Endodermal cell (in vitro differentiated cells): ENCODE results near the gene SCAF8. TPM values are rescaled to one million over a fixed set of nuclear protein-coding genes. Genes with fewer than 3 reads are reported as not detected.

Experiments
- DNase-seq: peaks from one replicate; pipeline ENCODE4 v3.0.0-alpha.2; 2017
- H3K27ac ChIP-seq: 2 replicates; pipeline ENCODE4 v1.5.1; 2013; ENCODE audit warnings: mild to moderate bottlenecking, low read depth, low read length, moderate library complexity
- H3K27me3 ChIP-seq: 2 replicates; pipeline ENCODE4 v1.6.1; 2013; ENCODE audit warnings: mild to moderate bottlenecking, low read length, moderate library complexity; ENCODE audit not compliant: insufficient read depth, control insufficient read depth, poor library complexity, severe bottlenecking
- H3K36me3 ChIP-seq: 2 replicates; pipeline ENCODE4 v1.7.0; 2013; ENCODE audit warnings: mild to moderate bottlenecking, low read length, moderate library complexity; ENCODE audit not compliant: control insufficient read depth, insufficient read depth
- H3K4me1 ChIP-seq: one replicate; pipeline ENCODE4 v1.7.0; 2013; ENCODE audit warnings: low read length; ENCODE audit not compliant: control insufficient read depth, insufficient read depth
- H3K4me3 ChIP-seq: 2 replicates; pipeline ENCODE4 v1.5.1; 2013; ENCODE audit warnings: mild to moderate bottlenecking, low read length, moderate library complexity
- H3K9ac ChIP-seq: 2 replicates; pipeline ENCODE4 v1.6.1; 2013; ENCODE audit warnings: mild to moderate bottlenecking, low read length, moderate library complexity; ENCODE audit not compliant: poor library complexity, severe bottlenecking; ENCODE audit errors: extremely low read depth
- H3K9me3 ChIP-seq: 2 replicates; pipeline ENCODE4 v1.6.1; 2013; ENCODE audit warnings: mild to moderate bottlenecking, low read length, moderate library complexity; ENCODE audit not compliant: control insufficient read depth
- H3K27ac Mint-ChIP-seq: 2 replicates; pipeline ENCODE4 v1.8.0; 2020; ENCODE audit warnings: mixed read lengths
- H3K27me3 Mint-ChIP-seq: 2 replicates; pipeline ENCODE4 v1.8.0; 2021; ENCODE audit warnings: mild to moderate bottlenecking, mixed read lengths; ENCODE audit not compliant: insufficient read depth
- H3K36me3 Mint-ChIP-seq: 2 replicates; pipeline ENCODE4 v1.8.0; 2020; ENCODE audit warnings: low read depth, mixed read lengths
- H3K4me1 Mint-ChIP-seq: 2 replicates; pipeline ENCODE4 v1.8.0; 2020; ENCODE audit warnings: mixed read lengths
- H3K4me3 Mint-ChIP-seq: 2 replicates; pipeline ENCODE4 v1.8.0; 2020; ENCODE audit warnings: mild to moderate bottlenecking, moderate library complexity, mixed read lengths
- H3K9me3 Mint-ChIP-seq: 2 replicates; pipeline ENCODE4 v1.8.0; 2020; ENCODE audit warnings: mild to moderate bottlenecking, mixed read lengths
- WGBS, 2 experiments: methylation state at CpG; one replicate each; pipeline versions ENCODE4 v1.1.5 to v1.1.7; 2013; ENCODE audit warnings: missing lambda C conversion rate in 2 of 2, mixed read lengths in 1 of 2; ENCODE audit not compliant: insufficient coverage in 1 of 2, insufficient read length in 1 of 2; 5-methylcytosine and 5-hydroxymethylcytosine counted together
- total RNA-seq, 2 donors: library from RNA; stranded (reverse); fragmentation: NEBNext Ultra II Directional in 1 of 2; extraction: Animal tissue kit (Norgen Biotek cat#: 25700) in 1 of 2; gene quantifications; 2 replicates in 1 of 2; 3 replicates in 1 of 2; pipeline ENCODE4 v1.2.1, GENCODE V29; 2021
- TF ChIP-seq, protein P1 (sequence below): fragments of 200-600 bp; sonication (generic); conservative IDR thresholded peaks from 2 replicates; pipeline ENCODE4 v1.5.0; 2021; ENCODE audit warnings: antibody characterized with exemption, mild to moderate bottlenecking

SCAF8 gene
- total RNA-seq, 2 donors from 2014 or later: 49.7 to 56.2 TPM

DNA sequence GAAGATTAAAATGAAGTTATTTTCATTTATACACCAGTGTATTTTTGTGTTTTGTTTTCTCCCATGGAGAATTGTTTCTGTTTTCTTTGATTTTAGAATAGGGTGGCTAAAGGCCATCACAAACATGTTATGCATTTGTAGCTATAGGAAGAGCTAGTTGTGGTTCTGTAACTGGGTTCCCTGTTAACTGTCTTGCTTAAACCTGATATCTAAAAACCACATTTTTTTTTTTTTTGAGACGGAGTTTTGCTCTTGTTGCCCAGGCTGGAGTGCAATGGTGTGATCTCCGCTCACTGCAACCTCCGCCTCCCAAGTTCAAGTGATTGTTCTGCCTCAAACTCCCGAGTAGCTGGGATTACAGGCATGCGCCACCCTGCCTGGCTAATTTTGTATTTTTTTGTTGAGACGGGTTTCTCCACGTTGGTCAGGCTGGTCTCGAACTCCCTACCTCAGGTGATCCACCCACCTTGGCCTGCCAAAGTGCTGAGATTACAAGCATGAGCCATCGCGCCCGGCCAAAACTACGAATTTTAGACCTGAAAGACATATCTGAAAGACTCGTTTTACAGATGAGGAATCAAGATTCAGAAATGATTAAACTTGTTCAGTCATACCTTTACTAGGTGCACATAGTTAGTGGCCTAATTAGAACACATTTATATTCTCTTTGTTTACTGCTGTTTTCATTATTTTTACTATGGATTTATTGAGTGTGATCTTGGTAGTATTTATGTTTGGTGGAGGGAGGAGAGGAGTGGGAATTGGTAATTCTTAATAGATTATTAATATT is 18.0 kb downstream of the SCAF8 start:
- H3K27me3 Mint-ChIP-seq: no peaks in the 10 kb centered on the region
- no peaks in the 10 kb centered on the region for H3K27me3 ChIP-seq
- H3K4me3 Mint-ChIP-seq: no peak overlapping the region
- DNase-seq: no peak
- no peaks in the 10 kb centered on the region for H3K9me3 ChIP-seq
- peaks cover 11% of the 10 kb centered on the region for H3K36me3 Mint-ChIP-seq
- peaks cover 26% of the 10 kb centered on the region for H3K4me1 Mint-ChIP-seq
- no peak overlapping the region for H3K4me3 ChIP-seq
- no peak overlapping the region for H3K27ac ChIP-seq
- H3K36me3 ChIP-seq: peaks cover 6% of the 10 kb centered on the region
- no peaks in the 10 kb centered on the region for H3K4me1 ChIP-seq
- no peaks in the 10 kb centered on the region for H3K9me3 Mint-ChIP-seq
- WGBS, 2 experiments: 92 to 95% methylated on average over 12 to 13 of the region's 13 CpGs
- TF ChIP-seq, protein P1, sequence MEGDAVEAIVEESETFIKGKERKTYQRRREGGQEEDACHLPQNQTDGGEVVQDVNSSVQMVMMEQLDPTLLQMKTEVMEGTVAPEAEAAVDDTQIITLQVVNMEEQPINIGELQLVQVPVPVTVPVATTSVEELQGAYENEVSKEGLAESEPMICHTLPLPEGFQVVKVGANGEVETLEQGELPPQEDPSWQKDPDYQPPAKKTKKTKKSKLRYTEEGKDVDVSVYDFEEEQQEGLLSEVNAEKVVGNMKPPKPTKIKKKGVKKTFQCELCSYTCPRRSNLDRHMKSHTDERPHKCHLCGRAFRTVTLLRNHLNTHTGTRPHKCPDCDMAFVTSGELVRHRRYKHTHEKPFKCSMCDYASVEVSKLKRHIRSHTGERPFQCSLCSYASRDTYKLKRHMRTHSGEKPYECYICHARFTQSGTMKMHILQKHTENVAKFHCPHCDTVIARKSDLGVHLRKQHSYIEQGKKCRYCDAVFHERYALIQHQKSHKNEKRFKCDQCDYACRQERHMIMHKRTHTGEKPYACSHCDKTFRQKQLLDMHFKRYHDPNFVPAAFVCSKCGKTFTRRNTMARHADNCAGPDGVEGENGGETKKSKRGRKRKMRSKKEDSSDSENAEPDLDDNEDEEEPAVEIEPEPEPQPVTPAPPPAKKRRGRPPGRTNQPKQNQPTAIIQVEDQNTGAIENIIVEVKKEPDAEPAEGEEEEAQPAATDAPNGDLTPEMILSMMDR: no peak
- no peak overlapping the region for H3K9ac ChIP-seq
- H3K27ac Mint-ChIP-seq: no peak overlapping the region

DNA sequence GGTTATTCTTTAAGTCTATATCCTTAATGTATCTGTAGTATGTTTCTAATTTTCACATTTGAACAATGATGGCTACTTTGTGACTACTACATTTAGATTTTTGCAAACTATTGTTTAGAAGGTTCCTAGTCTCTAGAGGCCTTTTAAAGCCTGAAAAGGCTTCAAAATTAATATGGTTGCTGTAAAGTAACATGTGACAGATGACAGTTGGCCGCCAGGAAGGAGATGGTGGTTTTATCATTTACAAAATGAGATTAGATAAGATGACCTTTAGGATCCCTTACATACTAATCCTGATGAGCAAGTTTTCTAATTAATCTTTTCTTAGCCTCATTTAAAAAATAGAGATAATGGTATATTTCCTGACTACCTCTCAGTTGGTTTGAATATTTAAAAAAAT is 18.8 kb downstream of the SCAF8 start:
- WGBS, 2 experiments: 87% methylated on average over 1 of the region's 1 CpG; no CpG with 5 or more reads in 1 of the 2 experiments
- H3K9me3 Mint-ChIP-seq: no peaks in the 10 kb centered on the region
- TF ChIP-seq, protein P1: no peak
- Histone ChIP-seq H3K27ac (no peak overlapping the region), H3K4me3 (no peak overlapping the region), H3K27me3 (no peaks in the 10 kb centered on the region), H3K4me1 (no peaks in the 10 kb centered on the region), H3K9me3 (no peaks in the 10 kb centered on the region), H3K9ac (no peak overlapping the region), H3K36me3 (peaks cover 6% of the 10 kb centered on the region)
- peaks cover 22% of the 10 kb centered on the region for H3K4me1 Mint-ChIP-seq
- no peak overlapping the region for H3K4me3 Mint-ChIP-seq
- H3K27me3 Mint-ChIP-seq: no peaks in the 10 kb centered on the region
- H3K27ac Mint-ChIP-seq: no peak overlapping the region
- H3K36me3 Mint-ChIP-seq: peaks cover 11% of the 10 kb centered on the region
- DNase-seq: no peak

DNA sequence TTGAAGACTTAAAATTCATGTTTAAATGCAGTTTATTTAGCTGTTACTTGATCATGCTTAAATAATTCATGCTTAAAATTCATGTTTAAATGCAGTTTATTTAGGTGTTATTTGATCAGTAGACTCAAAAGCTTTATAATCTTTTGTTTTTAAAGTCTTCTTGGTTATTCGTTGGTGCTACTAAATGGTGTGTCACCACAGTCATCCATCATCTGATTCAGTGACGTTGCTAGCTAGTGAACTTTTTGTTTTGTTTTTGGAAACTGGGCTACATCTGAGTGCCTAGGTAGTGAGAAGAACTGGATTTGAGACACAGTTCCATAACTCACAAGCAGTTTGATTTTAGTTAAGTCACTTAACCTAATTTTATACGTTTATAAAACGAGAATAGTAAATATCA is 20.9 kb downstream of the SCAF8 start:
- no peak overlapping the region for H3K27ac Mint-ChIP-seq
- no peak overlapping the region for H3K9ac ChIP-seq

More for the DNA sequence above, 20.9 kb downstream of the SCAF8 start:
- Histone ChIP-seq H3K36me3 (peaks cover 6% of the 10 kb centered on the region), H3K4me3 (no peak overlapping the region), H3K4me1 (peaks cover 5% of the 10 kb centered on the region), H3K9me3 (no peaks in the 10 kb centered on the region), H3K27ac (no peak overlapping the region), H3K27me3 (no peaks in the 10 kb centered on the region)
- Mint-ChIP-seq H3K4me1 (peaks cover 40% of the 10 kb centered on the region), H3K9me3 (no peaks in the 10 kb centered on the region), H3K4me3 (no peak overlapping the region), H3K27me3 (no peaks in the 10 kb centered on the region), H3K36me3 (peaks cover 12% of the 10 kb centered on the region)
- 90% methylated on average over 4 of the region's 4 CpGs; no CpG with 5 or more reads in 1 of the 2 experiments for WGBS, 2 experiments
- no peak for DNase-seq
- TF ChIP-seq, protein P1: no peak
